H1 (cell line): ENCODE measurements around the gene PFDN1.

Experiments used
- CHD2 ChIP-seq: IDR thresholded peaks from 2 replicates; pipeline ENCODE4 v1.6.1; 2012; ENCODE audit warnings: low read length, improper control_type of control experiment
- CTCF ChIP-seq, 3 experiments: IDR thresholded peaks; 1 replicate in 2 of 3; 2 replicates in 1 of 3; pipeline versions ENCODE4 v1.5.1 to v1.6.1; 2011; ENCODE audit warnings: low read length in 3 of 3, mild to moderate bottlenecking in 3 of 3, inconsistent platforms in 2 of 3, low read depth in 1 of 3, moderate library complexity in 1 of 3; ENCODE audit not compliant: insufficient read depth in 1 of 3; ENCODE audit errors: control extremely low read depth in 1 of 3
- EP300 ChIP-seq, 2 experiments: IDR thresholded peaks; 1 replicate in 1 of 2; 2 replicates in 1 of 2; pipeline ENCODE4 v1.6.1; 2011 to 2012; ENCODE audit warnings: low read depth in 2 of 2, low read length in 2 of 2, mild to moderate bottlenecking in 2 of 2, borderline replicate concordance in 1 of 2, inconsistent platforms in 1 of 2, moderate library complexity in 1 of 2
- EZH2 ChIP-seq: fragments of 200-600 bp; sonication (generic); IDR thresholded peaks from 2 replicates; pipeline ENCODE4 v1.7.1; 2012; ENCODE audit warnings: low read depth, mild to moderate bottlenecking, moderate library complexity, low read length, inconsistent platforms; ENCODE audit not compliant: severe bottlenecking
- HDAC2 ChIP-seq, 2 experiments: fragments of 300-600 bp in 1 of 2; sonication (generic) in 1 of 2; IDR thresholded peaks; 2 replicates each; pipeline ENCODE4 v1.6.1; 2011 to 2012; ENCODE audit warnings: low read depth in 2 of 2, low read length in 2 of 2, mild to moderate bottlenecking in 2 of 2, moderate library complexity in 2 of 2, borderline replicate concordance in 1 of 2, inconsistent platforms in 1 of 2
- JUND ChIP-seq: IDR thresholded peaks from 2 replicates; pipeline ENCODE4 v1.6.1; 2011; ENCODE audit warnings: mild to moderate bottlenecking, improper control_type of control experiment, low read length
- POLR2A ChIP-seq, 2 experiments: IDR thresholded peaks; 1 replicate in 1 of 2; 2 replicates in 1 of 2; pipeline ENCODE4 v1.6.1; 2011; ENCODE audit warnings: low read depth in 2 of 2, low read length in 2 of 2, mild to moderate bottlenecking in 2 of 2; ENCODE audit errors: control extremely low read depth in 1 of 2
- SAP30 ChIP-seq: fragments of 300-600 bp; sonication (generic); IDR thresholded peaks from 2 replicates; pipeline ENCODE4 v1.7.1; 2012; ENCODE audit warnings: low read length, moderate library complexity, mild to moderate bottlenecking, inconsistent platforms; ENCODE audit not compliant: insufficient read depth, insufficient replicate concordance
- SIN3A ChIP-seq, 2 experiments: IDR thresholded peaks in 1 of 2; conservative IDR thresholded peaks in 1 of 2; 2 replicates each; pipeline ENCODE4 v1.6.1; 2011 to 2012; ENCODE audit warnings: low read length in 2 of 2, improper control_type of control experiment in 1 of 2, low read depth in 1 of 2, mild to moderate bottlenecking in 1 of 2
- SP4 ChIP-seq: IDR thresholded peaks from 2 replicates; pipeline ENCODE4 v1.6.1; 2012; ENCODE audit warnings: low read length, inconsistent platforms
- TBP ChIP-seq: IDR thresholded peaks from 2 replicates; pipeline ENCODE4 v1.6.1; 2011; ENCODE audit warnings: low read depth, low read length, improper control_type of control experiment

- no peak for TF ChIP-seq SIN3A (conservative IDR thresholded peaks at IDR 0.05 in 1 of 2, IDR thresholded peaks at IDR 0.05 in 1 of 2; ENCODE audit: low read depth in 1 of 2, low read length in 2 of 2)
- TF ChIP-seq HDAC2 (IDR thresholded peaks at IDR 0.05; ENCODE audit: borderline replicate concordance in 1 of 2, low read depth in 2 of 2, low read length in 2 of 2) = no peak
- TF ChIP-seq CTCF (IDR thresholded peaks at IDR 0.05; ENCODE audit: control extremely low read depth in 1 of 3, insufficient read depth in 1 of 3, low read depth in 1 of 3, low read length in 3 of 3) = peak; percentile 58 to 66 (median 62)
- no peak for TF ChIP-seq EZH2
- peak; percentile 29; the same call in 1 of the 2 replicates for TF ChIP-seq CHD2
- TF ChIP-seq EP300 (IDR thresholded peaks at IDR 0.05; ENCODE audit: borderline replicate concordance in 1 of 2, low read depth in 2 of 2, low read length in 2 of 2) = no peak
- TF ChIP-seq POLR2A (IDR thresholded peaks at IDR 0.05; ENCODE audit: control extremely low read depth in 1 of 2, low read depth in 2 of 2, low read length in 2 of 2) = no peak
- TF ChIP-seq JUND = no peak
- no peak for TF ChIP-seq SAP30
- no peak for TF ChIP-seq TBP
- TF ChIP-seq SP4 = no peak
These were observed 96.9 kb downstream of the PFDN1 start for GRCh38 chr5:140205952-140206351.
